MM.1S (cell line): Measurements from ENCODE around the gene STYXL1.

ENCODE experiments used
- DNase-seq: peaks from one replicate; pipeline ENCODE4 v3.0.0-alpha.2; 2015
- H2AFZ ChIP-seq: fragments of 300-600 bp; sonication (generic); 2 replicates; pipeline ENCODE4 v1.6.0; 2016; ENCODE audit warnings: antibody characterized with exemption, low read length
- H3F3A ChIP-seq: fragments of 300-600 bp; sonication (generic); 2 replicates; pipeline ENCODE4 v1.6.1; 2016; ENCODE audit warnings: mild to moderate bottlenecking, antibody characterized with exemption, low read length, moderate library complexity, mixed read lengths; ENCODE audit not compliant: insufficient read depth
- H3K27ac ChIP-seq: fragments of 300-600 bp; sonication (generic); 2 replicates; pipeline ENCODE4 v1.5.1; 2016; ENCODE audit warnings: mild to moderate bottlenecking, low read length
- H3K27me3 ChIP-seq: fragments of 300-600 bp; sonication (generic); replicated peaks from 2 replicates; pipeline ENCODE4 v1.6.0; 2016; ENCODE audit warnings: low read length; ENCODE audit not compliant: insufficient read depth
- H3K36me3 ChIP-seq: fragments of 300-600 bp; sonication (generic); replicated peaks from 2 replicates; pipeline ENCODE4 v1.6.1; 2016; ENCODE audit warnings: mild to moderate bottlenecking, low read length, mixed read lengths; ENCODE audit not compliant: insufficient read depth
- H3K4me1 ChIP-seq: fragments of 300-600 bp; sonication (generic); 2 replicates; pipeline ENCODE4 v1.6.1; 2016; ENCODE audit warnings: low read length, mixed read lengths
- H3K4me2 ChIP-seq: fragments of 300-600 bp; sonication (generic); 2 replicates; pipeline ENCODE4 v1.6.0; 2016; ENCODE audit warnings: low read depth, low read length
- H3K4me3 ChIP-seq: fragments of 300-600 bp; sonication (generic); 2 replicates; pipeline ENCODE4 v1.5.1; 2016; ENCODE audit warnings: low read length, mixed read lengths
- H3K79me2 ChIP-seq: fragments of 300-600 bp; sonication (generic); 2 replicates; pipeline ENCODE4 v1.6.1; 2016; ENCODE audit warnings: mixed run types, low read length, mixed read lengths
- H3K9ac ChIP-seq: fragments of 300-600 bp; sonication (generic); 2 replicates; pipeline ENCODE4 v1.6.1; 2016; ENCODE audit warnings: low read length, mixed read lengths
- H3K9me2 ChIP-seq: fragments of 300-600 bp; sonication (generic); replicated peaks from 2 replicates; pipeline ENCODE4 v1.6.1; 2016; ENCODE audit warnings: mild to moderate bottlenecking, low read length, mixed read lengths; ENCODE audit not compliant: insufficient read depth
- H3K9me3 ChIP-seq: fragments of 300-600 bp; sonication (generic); replicated peaks from 2 replicates; pipeline ENCODE4 v1.6.1; 2016; ENCODE audit warnings: mild to moderate bottlenecking, low read length, mixed read lengths; ENCODE audit not compliant: insufficient read depth
- H4K20me1 ChIP-seq: fragments of 300-600 bp; sonication (generic); 2 replicates; pipeline ENCODE4 v1.6.1; 2016; ENCODE audit warnings: mild to moderate bottlenecking, low read length, moderate library complexity, mixed read lengths; ENCODE audit not compliant: insufficient read depth
- CTCF ChIP-seq: fragments of 300-600 bp; sonication (generic); IDR thresholded peaks from 2 replicates; pipeline ENCODE4 v1.5.1; 2016; ENCODE audit warnings: antibody characterized with exemption, low read length, mixed read lengths
- EZH2 ChIP-seq: fragments of 300-600 bp; sonication (generic); optimal IDR thresholded peaks from 2 replicates; pipeline ENCODE3; 2017; ENCODE audit warnings: low read depth, mild to moderate bottlenecking, antibody characterized with exemption, low read length, mixed read lengths
- EZH2phosphoT487 ChIP-seq: fragments of 300-600 bp; sonication (generic); IDR thresholded peaks from 2 replicates; pipeline ENCODE4 v1.6.1; 2018; ENCODE audit warnings: antibody characterized with exemption, low read length

The STYXL1 gene

DNA sequence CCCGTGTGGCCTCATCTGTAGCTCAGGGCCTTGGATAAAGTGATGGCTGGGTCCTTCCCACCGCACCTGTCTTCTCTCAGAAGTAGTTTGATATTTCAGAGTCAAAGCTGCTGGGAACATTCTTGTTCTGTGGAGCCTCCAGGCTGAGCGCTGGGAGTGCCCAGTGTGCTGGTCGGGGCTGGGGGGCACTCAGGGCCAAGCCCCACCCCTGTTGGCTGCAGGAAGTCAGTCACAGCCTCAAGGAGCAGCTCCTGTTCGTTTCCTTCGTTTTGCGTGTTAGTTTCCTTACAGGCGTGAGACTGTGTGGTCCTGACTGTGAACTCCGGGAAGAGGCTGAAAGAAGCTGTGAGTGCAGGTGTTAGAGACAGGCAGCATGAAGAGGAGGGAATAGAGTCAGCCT is 99.6 kb downstream of the STYXL1 start:
- TF ChIP-seq EZH2phosphoT487 (no peak), CTCF (no peak), EZH2 (no peak)
- H3K4me1 ChIP-seq = no peaks in the 10 kb centered on the region
- no peak for DNase-seq
- H2AFZ ChIP-seq = no peak overlapping the region
- no peaks in the 10 kb centered on the region for H3F3A ChIP-seq
- no peaks in the 10 kb centered on the region for H3K27me3 ChIP-seq
- H3K27ac ChIP-seq = no peak overlapping the region
- no peaks in the 10 kb centered on the region for H4K20me1 ChIP-seq
- no peaks in the 10 kb centered on the region for H3K9me3 ChIP-seq
- H3K36me3 ChIP-seq = no peaks in the 10 kb centered on the region; the same call in 1 of the 2 replicates
- 0 out of 2 replicates have a peak, but pooled peaks cover 4% of the 10 kb centered on the region for H3K79me2 ChIP-seq
- H3K4me2 ChIP-seq = no peak overlapping the region
- no peak overlapping the region for H3K4me3 ChIP-seq
- H3K9me2 ChIP-seq = no peaks in the 10 kb centered on the region
- no peak overlapping the region for H3K9ac ChIP-seq
